IMR-90 (cell line): ENCODE measurements around the gene TTC7B. TPM values are rescaled to one million over a fixed set of nuclear protein-coding genes. Genes with fewer than 3 reads are reported as not detected.

ENCODE experiments used
- ATAC-seq: fragments of 200-7000 bp; cut with Tn5 transposase; 2 replicates; pipeline ENCODE4 v1.9.1; 2020; ENCODE audit warnings: low read depth, mild to moderate bottlenecking, moderate library complexity
- BruUV-seq: library from RNA; stranded (reverse); fragments of 400-500 nt; replicated peaks from 2 replicates; lab custom pipeline; 2021; lab: Mats Ljungman, UMichigan
- CTCF ChIA-PET: fragments of 300-600 bp; formaldehyde crosslinking; extraction: SDS; loops from one replicate; lab custom pipeline; 2021; ENCODE audit warnings: antibody characterized with exemption; lab: Yijun Ruan, JAX
- POLR2A ChIA-PET: fragments of 300-600 bp; sonication (Branson Sonifier 250); formaldehyde crosslinking; loops from one replicate; lab custom pipeline; 2022; ENCODE audit warnings: antibody characterized with exemption; ENCODE audit not compliant: unreplicated experiment; lab: Charles Lee
- DNase-seq: peaks from one replicate; pipeline ENCODE4 v3.0.0; 2013
- H2AFZ ChIP-seq: replicated peaks from 2 replicates; pipeline ENCODE3; 2013; ENCODE audit warnings: low read length, mild to moderate bottlenecking; ENCODE audit not compliant: poor library complexity
- H2AK5ac ChIP-seq: 2 replicates; pipeline ENCODE4 v1.6.1; 2013; ENCODE audit warnings: low read depth, low read length, inconsistent platforms
- H2AK9ac ChIP-seq: replicated peaks from 2 replicates; pipeline ENCODE3; 2013; ENCODE audit warnings: mild to moderate bottlenecking, low read depth, low read length, moderate library complexity; ENCODE audit not compliant: poor library complexity
- H2BK120ac ChIP-seq: 2 replicates; pipeline ENCODE4 v1.6.1; 2013; ENCODE audit warnings: low read depth, low read length, inconsistent platforms
- H2BK15ac ChIP-seq: 3 replicates; pipeline ENCODE4 v1.6.1; 2013; ENCODE audit warnings: low read depth, low read length, inconsistent platforms
- H2BK20ac ChIP-seq: 2 replicates; pipeline ENCODE4 v1.6.1; 2013; ENCODE audit warnings: low read depth, mild to moderate bottlenecking, inconsistent platforms, low read length, moderate library complexity
- H2BK5ac ChIP-seq: 2 replicates; pipeline ENCODE4 v1.6.1; 2013; ENCODE audit warnings: mild to moderate bottlenecking, low read depth, low read length, inconsistent platforms; ENCODE audit not compliant: poor library complexity, severe bottlenecking
- H3K14ac ChIP-seq: replicated peaks from 2 replicates; pipeline ENCODE4 v1.6.1; 2013; ENCODE audit warnings: low read depth, low read length, inconsistent platforms
- H3K18ac ChIP-seq: 2 replicates; pipeline ENCODE4 v1.6.1; 2013; ENCODE audit warnings: low read depth, low read length, control low read depth
- H3K23ac ChIP-seq: 2 replicates; pipeline ENCODE4 v1.6.1; 2013; ENCODE audit warnings: low read depth, low read length, inconsistent platforms
- H3K27ac ChIP-seq: 2 replicates; pipeline ENCODE4 v1.5.1; 2013; ENCODE audit warnings: mild to moderate bottlenecking, control low read depth, low read length; ENCODE audit not compliant: insufficient read depth
- H3K27me3 ChIP-seq: 2 replicates; pipeline ENCODE4 v1.6.1; 2013; ENCODE audit warnings: low read length; ENCODE audit not compliant: control insufficient read depth, insufficient read depth
- H3K36me3 ChIP-seq: 2 replicates; pipeline ENCODE4 v1.6.1; 2013; ENCODE audit warnings: low read length, mixed read lengths; ENCODE audit not compliant: control insufficient read depth, insufficient read depth
- H3K4ac ChIP-seq: 2 replicates; pipeline ENCODE4 v1.6.1; 2013; ENCODE audit warnings: low read depth, low read length, inconsistent platforms
- H3K4me1 ChIP-seq: 2 replicates; pipeline ENCODE4 v1.6.1; 2013; ENCODE audit warnings: low read length, mixed read lengths; ENCODE audit not compliant: control insufficient read depth, insufficient read depth
- H3K4me2 ChIP-seq: 2 replicates; pipeline ENCODE4 v1.6.1; 2013; ENCODE audit warnings: low read depth, mild to moderate bottlenecking, control low read depth, low read length, moderate library complexity
- H3K4me3 ChIP-seq: 2 replicates; pipeline ENCODE4 v1.5.1; 2013; ENCODE audit warnings: low read depth, mild to moderate bottlenecking, control low read depth, low read length, moderate library complexity; ENCODE audit not compliant: insufficient read depth
- H3K56ac ChIP-seq: 2 replicates; pipeline ENCODE4 v1.6.1; 2013; ENCODE audit warnings: low read length, inconsistent platforms; ENCODE audit not compliant: insufficient read depth; ENCODE audit errors: extremely low read depth
- H3K79me1 ChIP-seq, 2 experiments: 2 replicates each; pipeline ENCODE4 v1.6.1; 2013; ENCODE audit warnings: low read length in 2 of 2, inconsistent platforms in 1 of 2, low read depth in 1 of 2
- H3K9ac ChIP-seq: 2 replicates; pipeline ENCODE4 v1.6.1; 2013; ENCODE audit warnings: low read depth, low read length, control low read depth
- H3K9me1 ChIP-seq: 2 replicates; pipeline ENCODE4 v1.6.1; 2013; ENCODE audit warnings: low read length, inconsistent platforms; ENCODE audit not compliant: insufficient read depth
- H3K9me3 ChIP-seq: 2 replicates; pipeline ENCODE4 v1.6.1; 2013; ENCODE audit warnings: low read length; ENCODE audit not compliant: control insufficient read depth, insufficient read depth
- H4K20me1 ChIP-seq: 2 replicates; pipeline ENCODE4 v1.6.1; 2013; ENCODE audit warnings: low read length, inconsistent platforms; ENCODE audit not compliant: insufficient read depth
- H4K5ac ChIP-seq: 2 replicates; pipeline ENCODE4 v1.6.1; 2013; ENCODE audit warnings: mild to moderate bottlenecking, low read depth, low read length, control low read depth
- H4K8ac ChIP-seq, 2 experiments: 2 replicates each; pipeline ENCODE4 v1.6.1; 2013; ENCODE audit warnings: low read depth in 2 of 2, low read length in 2 of 2, control low read depth in 1 of 2, inconsistent platforms in 1 of 2
- H4K91ac ChIP-seq: 2 replicates; pipeline ENCODE4 v1.6.1; 2013; ENCODE audit warnings: low read depth, low read length, inconsistent platforms; ENCODE audit not compliant: insufficient read depth
- CHD1 ChIP-seq: IDR thresholded peaks from 2 replicates; pipeline ENCODE4 v1.6.1; 2012; ENCODE audit warnings: low read depth, low read length, improper control_type of control experiment
- MAFK ChIP-seq: IDR thresholded peaks from 2 replicates; pipeline ENCODE4 v1.6.1; 2012; ENCODE audit warnings: low read depth, low read length, improper control_type of control experiment
- NFE2L2 ChIP-seq: fragments of 150-350 bp; IDR thresholded peaks from 2 replicates; pipeline ENCODE4 v1.6.1; 2016; ENCODE audit warnings: low read depth, mild to moderate bottlenecking, low read length
- SMC3 ChIP-seq: fragments of 150-350 bp; IDR thresholded peaks from 2 replicates; pipeline ENCODE4 v1.6.1; 2016; ENCODE audit warnings: low read depth, mild to moderate bottlenecking, antibody characterized with exemption, low read length, moderate library complexity
- WGBS, 2 experiments: methylation state at CpG; one replicate each; pipeline versions ENCODE4 v1.1.5 to v1.1.7; 2013; ENCODE audit warnings: missing lambda C conversion rate in 2 of 2; ENCODE audit not compliant: insufficient read length in 1 of 2; ENCODE audit errors: extremely low coverage in 2 of 2; 5-methylcytosine and 5-hydroxymethylcytosine counted together
- dilution Hi-C: fragments of 300-500 bp; cut with HindIII; formaldehyde crosslinking; loops from one replicate; pipeline ENCODE4 v1.14.3; 2018; ENCODE audit warnings: low sequenced_read_pairs; ENCODE audit not compliant: unreplicated experiment
- in situ Hi-C: fragments of 300-500 bp; cut with MboI; formaldehyde crosslinking; loops from 3 replicates; pipeline ENCODE4 v1.14.3; 2019; ENCODE audit warnings: low sequenced_read_pairs, inconsistent platforms, mixed read lengths
- intact Hi-C: fragments of 100-400 bp; cut with micrococcal nuclease; formaldehyde crosslinking; loops from 2 replicates; pipeline ENCODE4 v1.10.0; 2022
- polyA plus RNA-seq, 3 experiments: library from polyadenylated mRNA; depleted of rRNA; stranded (reverse); fragments of >200 nt; gene quantifications; 2 replicates each; pipeline ENCODE4 v1.2.3, GENCODE V29; 2012; ENCODE audit warnings: low replicate concordance in 1 of 3
- total RNA-seq: library from RNA; depleted of rRNA; stranded (reverse); fragments of >200 nt; gene quantifications from 2 replicates; pipeline ENCODE4 v1.2.3, GENCODE V29; 2012
- TF ChIP-seq, protein P1 (sequence below): fragments of 150-350 bp; IDR thresholded peaks from 2 replicates; pipeline ENCODE4 v1.6.1; 2016; ENCODE audit warnings: low read depth, mild to moderate bottlenecking, low read length, moderate library complexity, borderline replicate concordance

TTC7B gene
- total and polyA plus RNA-seq, 2 of the 4 experiments (the other 2 are of a cell fraction) = 18.1 to 35.3 TPM

DNA sequence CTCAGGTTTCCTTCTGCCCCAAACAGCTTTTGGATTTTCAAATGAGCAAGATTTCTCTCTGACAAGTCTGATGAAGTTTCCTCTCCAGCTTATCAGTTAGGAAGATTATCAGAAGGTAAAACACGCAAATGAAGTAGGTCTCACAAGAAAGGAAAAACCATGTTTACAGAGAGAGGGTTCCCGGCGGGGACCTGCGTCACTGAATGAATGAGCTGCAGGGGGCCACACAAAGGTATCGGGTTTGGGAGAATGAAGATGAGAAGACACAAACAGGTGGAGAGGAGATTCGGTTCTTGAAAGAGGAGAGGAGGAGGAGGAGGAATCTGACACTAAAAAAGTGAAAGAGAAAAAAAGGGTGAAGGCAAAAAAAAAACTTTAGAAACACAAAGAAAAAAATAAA lies 210.8 kb downstream of the TTC7B start:
- WGBS, 2 experiments = 92% methylated on average over 4 of the region's 6 CpGs; no CpG with 5 or more reads in 1 of the 2 experiments
- peaks cover 5% of the 10 kb centered on the region; the same call in 1 of the 2 replicates for H3K4me1 ChIP-seq
- BruUV-seq = no TSS peak

More for the DNA sequence above, 210.8 kb downstream of the TTC7B start:
- no peak overlapping the region for H3K14ac ChIP-seq
- H3K27me3 ChIP-seq = no peaks in the 10 kb centered on the region
- dilution Hi-C loops = no loop called here
- no peak overlapping the region for H3K4me2 ChIP-seq
- H2BK5ac ChIP-seq = no peak overlapping the region
- H4K20me1 ChIP-seq = no peaks in the 10 kb centered on the region
- no peak overlapping the region for H2BK15ac ChIP-seq
- no peak overlapping the region for H4K8ac ChIP-seq
- H3K27ac ChIP-seq = no peak overlapping the region
- in situ Hi-C loops = no loop called here
- no peak overlapping the region for H3K4me3 ChIP-seq
- H3K56ac ChIP-seq = no peak overlapping the region
- no peak overlapping the region for H3K4ac ChIP-seq
- H2AK9ac ChIP-seq = no peak overlapping the region
- no peak overlapping the region for H4K5ac ChIP-seq
- no peaks in the 10 kb centered on the region for H3K79me1 ChIP-seq
- DNase-seq = no peak
- H3K36me3 ChIP-seq = peaks cover 2% of the 10 kb centered on the region; the same call in 1 of the 2 replicates
- H4K91ac ChIP-seq = no peak overlapping the region
- intact Hi-C loops = no loop called here
- no peak overlapping the region for H3K23ac ChIP-seq
- no peak overlapping the region for H3K18ac ChIP-seq
- no peaks in the 10 kb centered on the region for H3K9me3 ChIP-seq
- H2BK120ac ChIP-seq = no peak overlapping the region
- H3K9ac ChIP-seq = no peak overlapping the region
- ChIA-PET CTCF (no interaction called here), POLR2A (no interaction called here)
- TF ChIP-seq MAFK (no peak), CHD1 (no peak), SMC3 (no peak), NFE2L2 (no peak)
- TF ChIP-seq, protein P1, sequence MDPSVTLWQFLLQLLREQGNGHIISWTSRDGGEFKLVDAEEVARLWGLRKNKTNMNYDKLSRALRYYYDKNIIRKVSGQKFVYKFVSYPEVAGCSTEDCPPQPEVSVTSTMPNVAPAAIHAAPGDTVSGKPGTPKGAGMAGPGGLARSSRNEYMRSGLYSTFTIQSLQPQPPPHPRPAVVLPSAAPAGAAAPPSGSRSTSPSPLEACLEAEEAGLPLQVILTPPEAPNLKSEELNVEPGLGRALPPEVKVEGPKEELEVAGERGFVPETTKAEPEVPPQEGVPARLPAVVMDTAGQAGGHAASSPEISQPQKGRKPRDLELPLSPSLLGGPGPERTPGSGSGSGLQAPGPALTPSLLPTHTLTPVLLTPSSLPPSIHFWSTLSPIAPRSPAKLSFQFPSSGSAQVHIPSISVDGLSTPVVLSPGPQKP = no peak
- peaks cover 7% of the 10 kb centered on the region; the same call in 1 of the 2 replicates for H3K9me1 ChIP-seq
- H2AFZ ChIP-seq = no peak overlapping the region
- H2AK5ac ChIP-seq = no peak overlapping the region
- H2BK20ac ChIP-seq = no peak overlapping the region
- ATAC-seq = no peak
